CD14-positive monocyte (primary cell): ENCODE data around the gene ACTRT1. TPM values are rescaled to one million over a fixed set of nuclear protein-coding genes. Genes with fewer than 3 reads are reported as not detected.

Experiments used
- DNase-seq, 3 donors: peaks; one replicate each; pipeline ENCODE4 v3.0.0-alpha.2; 2011 to 2022
- H2AFZ ChIP-seq: 2 replicates; pipeline ENCODE4 v1.6.0; 2012; ENCODE audit warnings: mild to moderate bottlenecking, low read depth, low read length, inconsistent platforms; ENCODE audit not compliant: insufficient read depth, poor library complexity, severe bottlenecking
- H3K27ac ChIP-seq, 2 donors: 1 replicate in 1 of 2; 2 replicates in 1 of 2; pipeline ENCODE4 v1.5.1; 2012 to 2013; ENCODE audit warnings: low read length in 2 of 2, control low read depth in 1 of 2, inconsistent platforms in 1 of 2, low read depth in 1 of 2, mild to moderate bottlenecking in 1 of 2
- H3K27me3 ChIP-seq, 2 donors: one replicate each; pipeline versions ENCODE4 v1.6.0 to v1.6.1; 2011 to 2013; ENCODE audit warnings: low read length in 2 of 2; ENCODE audit not compliant: control insufficient read depth in 2 of 2, insufficient read depth in 2 of 2
- H3K36me3 ChIP-seq, 2 donors: replicated peaks in 1 of 2; 1 replicate in 1 of 2; 2 replicates in 1 of 2; pipeline versions ENCODE4 v1.5.1 to v1.6.1; 2012 to 2013; ENCODE audit warnings: low read length in 2 of 2, control low read depth in 1 of 2, inconsistent platforms in 1 of 2, mild to moderate bottlenecking in 1 of 2; ENCODE audit not compliant: insufficient read depth in 2 of 2, control insufficient read depth in 1 of 2
- H3K4me1 ChIP-seq, 2 donors: 1 replicate in 1 of 2; 2 replicates in 1 of 2; pipeline versions ENCODE4 v1.5.1 to v1.6.1; 2012 to 2013; ENCODE audit warnings: low read length in 2 of 2, control low read depth in 1 of 2, inconsistent platforms in 1 of 2, mild to moderate bottlenecking in 1 of 2, moderate library complexity in 1 of 2; ENCODE audit not compliant: insufficient read depth in 2 of 2, control insufficient read depth in 1 of 2
- H3K4me2 ChIP-seq: replicated peaks from 2 replicates; pipeline ENCODE3; 2012; ENCODE audit warnings: low read length, moderate library complexity, mild to moderate bottlenecking; ENCODE audit not compliant: poor library complexity, severe bottlenecking; ENCODE audit errors: extremely low read depth
- H3K4me3 ChIP-seq, 3 experiments: fragments of 200-600 bp in 1 of 3; sonication (generic) in 1 of 3; replicated peaks in 1 of 3; 1 replicate in 2 of 3; 2 replicates in 1 of 3; pipeline ENCODE4 v1.5.1; 2011 to 2013; ENCODE audit warnings: low read length in 3 of 3, mild to moderate bottlenecking in 3 of 3, control low read depth in 2 of 3, low read depth in 2 of 3, inconsistent platforms in 1 of 3, moderate library complexity in 1 of 3
- H3K79me2 ChIP-seq: 2 replicates; pipeline ENCODE4 v1.6.0; 2012; ENCODE audit warnings: mild to moderate bottlenecking, control low read depth, inconsistent platforms, low read length, moderate library complexity; ENCODE audit not compliant: insufficient read depth
- H3K9ac ChIP-seq: 2 replicates; pipeline ENCODE4 v1.6.0; 2017; ENCODE audit warnings: low read length, mild to moderate bottlenecking; ENCODE audit not compliant: insufficient read depth, poor library complexity, severe bottlenecking
- H3K9me3 ChIP-seq, 2 donors: replicated peaks in 1 of 2; 1 replicate in 1 of 2; 2 replicates in 1 of 2; pipeline versions ENCODE4 v1.5.1 to v1.6.1; 2012 to 2013; ENCODE audit warnings: low read length in 2 of 2, control low read depth in 1 of 2; ENCODE audit not compliant: control insufficient read depth in 1 of 2, insufficient read depth in 1 of 2
- H4K20me1 ChIP-seq: 2 replicates; pipeline ENCODE4 v1.6.0; 2012; ENCODE audit warnings: mild to moderate bottlenecking, low read length, control low read depth, moderate library complexity; ENCODE audit not compliant: insufficient read depth
- H3K27ac Mint-ChIP-seq, 7 donors: one replicate each; pipeline ENCODE4 v1.8.0; 2020; ENCODE audit warnings: mild to moderate bottlenecking in 7 of 7, mixed read lengths in 7 of 7, moderate library complexity in 6 of 7, inconsistent platforms in 2 of 7
- H3K27me3 Mint-ChIP-seq, 3 donors: one replicate each; pipeline ENCODE4 v1.8.0; 2021 to 2022; ENCODE audit warnings: low read depth in 3 of 3, mild to moderate bottlenecking in 3 of 3, mixed read lengths in 3 of 3, moderate library complexity in 3 of 3, inconsistent platforms in 1 of 3
- H3K36me3 Mint-ChIP-seq, 2 donors: one replicate each; pipeline ENCODE4 v1.8.0; 2020; ENCODE audit warnings: mixed read lengths in 2 of 2, inconsistent platforms in 1 of 2, mild to moderate bottlenecking in 1 of 2
- H3K4me1 Mint-ChIP-seq: one replicate; pipeline ENCODE4 v1.8.0; 2020; ENCODE audit warnings: mild to moderate bottlenecking, mixed read lengths
- H3K4me3 Mint-ChIP-seq, 2 donors: one replicate each; pipeline ENCODE4 v1.8.0; 2020; ENCODE audit warnings: mild to moderate bottlenecking in 2 of 2, mixed read lengths in 2 of 2, moderate library complexity in 1 of 2
- H3K9me3 Mint-ChIP-seq, 7 donors: one replicate each; pipeline ENCODE4 v1.8.0; 2020 to 2022; ENCODE audit warnings: mixed read lengths in 7 of 7, mild to moderate bottlenecking in 6 of 7, moderate library complexity in 6 of 7, inconsistent platforms in 2 of 7
- CTCF ChIP-seq: fragments of 200-600 bp; IDR thresholded peaks from one replicate; pipeline ENCODE4 v1.8.0; 2022; ENCODE audit warnings: antibody characterized with exemption, mild to moderate bottlenecking
- WGBS: methylation state at CpG from one replicate; pipeline ENCODE4 v1.1.5; 2013; ENCODE audit warnings: missing lambda C conversion rate; ENCODE audit not compliant: insufficient coverage; 5-methylcytosine and 5-hydroxymethylcytosine counted together
- intact Hi-C, 2 donors: fragments of 100-400 bp; cut with micrococcal nuclease; formaldehyde crosslinking; loops; one replicate each; pipeline versions ENCODE4 v1.15.0 to v1.15.1; 2023
- polyA plus RNA-seq, 3 donors: library from polyadenylated mRNA; depleted of rRNA in 1 of 3; unstranded in 2 of 3; stranded (reverse) in 1 of 3; fragments of 300-500 nt in 2 of 3; fragments of >200 nt in 1 of 3; fragmentation: Illumina TruSeq in 2 of 3; gene quantifications; 1 replicate in 2 of 3; 2 replicates in 1 of 3; pipeline ENCODE4 v1.2.3, GENCODE V29; 2012 to 2021

The ACTRT1 gene
- polyA plus RNA-seq, 3 donors = not detected

GRCh38 chrX:128012015-128012414, 40.2 kb downstream of the ACTRT1 start:
- no peak overlapping the region for H3K9ac ChIP-seq
- no peak for DNase-seq
- H3K4me1 Mint-ChIP-seq = no peaks in the 10 kb centered on the region
- H3K27ac Mint-ChIP-seq = peak overlapping the region in 1 of 7 donors; percentile 25
- no peaks in the 10 kb centered on the region for H3K27me3 ChIP-seq
- H3K36me3 ChIP-seq = no peaks in the 10 kb centered on the region
- peaks cover 0 to 8% of the 10 kb centered on the region in 2 donors for H3K9me3 ChIP-seq
- H4K20me1 ChIP-seq = no peaks in the 10 kb centered on the region
- no peak overlapping the region for H3K27ac ChIP-seq
- no peak overlapping the region for H3K4me3 ChIP-seq
- no peak overlapping the region for H3K4me2 ChIP-seq
- peaks cover 0 to 2% (median 0%) of the 10 kb centered on the region in 3 donors for H3K27me3 Mint-ChIP-seq
- WGBS = no CpG with 5 or more reads among the region's 1 CpG
- H3K36me3 Mint-ChIP-seq = no peaks in the 10 kb centered on the region
- H3K79me2 ChIP-seq = no peaks in the 10 kb centered on the region
- H3K9me3 Mint-ChIP-seq = peaks cover 0 to 3% (median 0%) of the 10 kb centered on the region in 7 donors
- intact Hi-C loops = no loop called here
- H3K4me1 ChIP-seq = no peaks in the 10 kb centered on the region
- no peak overlapping the region for H2AFZ ChIP-seq
- H3K4me3 Mint-ChIP-seq = no peak overlapping the region
- no peak for TF ChIP-seq CTCF

- Mint-ChIP-seq H3K27ac (no peak overlapping the region), H3K27me3 (peaks cover 0 to 2% (median 0%) of the 10 kb centered on the region in 3 donors), H3K9me3 (no peaks in the 10 kb centered on the region), H3K4me1 (no peaks in the 10 kb centered on the region), H3K36me3 (no peaks in the 10 kb centered on the region), H3K4me3 (no peak overlapping the region)
- no peak for DNase-seq
- Histone ChIP-seq H3K27ac (no peak overlapping the region), H3K9ac (no peak overlapping the region), H2AFZ (no peak overlapping the region), H3K79me2 (no peaks in the 10 kb centered on the region), H3K4me2 (no peak overlapping the region), H3K9me3 (peaks cover 0 to 5% of the 10 kb centered on the region in 2 donors), H3K36me3 (no peaks in the 10 kb centered on the region), H3K4me3 (no peak overlapping the region), H4K20me1 (no peaks in the 10 kb centered on the region), H3K4me1 (no peaks in the 10 kb centered on the region), H3K27me3 (no peaks in the 10 kb centered on the region)
- TF ChIP-seq CTCF = no peak
- intact Hi-C loops = no loop called here
These were observed 44.3 kb downstream of the ACTRT1 start for GRCh38 chrX:128007882-128008281.
